ENCODE data around the gene FOXK2. TPM values are rescaled to one million over a fixed set of nuclear protein-coding genes. Genes with fewer than 3 reads are reported as not detected.

The FOXK2 gene
- 10 to 100 TPM; 15.9 to 70.9 (median 42.7) TPM for total RNA-seq

GRCh38 chr17:82518826-82519810 lies at the start of gene FOXK2:
Gene FOXK2 (plus strand): TSS chr17:82519732. CDS start chr17:82519889, 157 bp downstream.
- Histone ChIP-seq H3K4me1 (peaks cover 0 to 11% of the 10 kb centered on the region in 2 donors), H3K9me3 (no peaks in the 10 kb centered on the region), H3K36me3 (no peaks in the 10 kb centered on the region), H3K27ac (peak within 1 kb of the TSS; percentile 97), H3K4me3 (peak within 1 kb of the TSS; percentile 70 to 100), H3K27me3 (no peaks in the 10 kb centered on the region)
- DNase-seq, result peak; percentile 91 to 94
- intact Hi-C loops (cut with DNase I; ENCODE audit: low total_unique reads), result no loop called here
- TF ChIP-seq CTCF (IDR thresholded peaks at IDR 0.05) (peak in 2 of 4 experiments; percentile 32 to 50), POLR2A (IDR thresholded peaks at IDR 0.05) (peak; percentile 82 to 93)

GRCh38 chr17:82470065-82470464 lies 49.5 kb upstream of the FOXK2 start:
- Histone ChIP-seq H3K4me3 (no peak overlapping the region), H3K27ac (no peak overlapping the region), H3K36me3 (no peaks in the 10 kb centered on the region), H3K27me3 (no peaks in the 10 kb centered on the region), H3K4me1 (no peaks in the 10 kb centered on the region), H3K9me3 (no peaks in the 10 kb centered on the region)
- TF ChIP-seq POLR2A (IDR thresholded peaks at IDR 0.05), result no peak
- TF ChIP-seq CTCF (IDR thresholded peaks at IDR 0.05), result no peak
- intact Hi-C loops (cut with DNase I; ENCODE audit: low total_unique reads), result no loop called here
- DNase-seq, result no peak

GRCh38 chr17:82474223-82475010 lies 45.1 kb upstream of the FOXK2 start:
- TF ChIP-seq POLR2A (IDR thresholded peaks at IDR 0.05), result no peak
- TF ChIP-seq CTCF (IDR thresholded peaks at IDR 0.05), result no peak
- no peak for DNase-seq
- no peak overlapping the region for H3K4me3 ChIP-seq
- H3K36me3 ChIP-seq, result no peaks in the 10 kb centered on the region
- intact Hi-C loops (cut with DNase I; ENCODE audit: low total_unique reads), result no loop called here
- H3K9me3 ChIP-seq, result no peaks in the 10 kb centered on the region
- no peaks in the 10 kb centered on the region for H3K4me1 ChIP-seq
- no peaks in the 10 kb centered on the region for H3K27me3 ChIP-seq
- no peak overlapping the region for H3K27ac ChIP-seq

- Histone ChIP-seq H3K36me3 (no peaks in the 10 kb centered on the region), H3K27ac (no peak overlapping the region), H3K4me1 (no peaks in the 10 kb centered on the region), H3K9me3 (no peaks in the 10 kb centered on the region), H3K27me3 (no peaks in the 10 kb centered on the region), H3K4me3 (no peak overlapping the region)
- no peak for DNase-seq
- TF ChIP-seq POLR2A (IDR thresholded peaks at IDR 0.05) (no peak), CTCF (IDR thresholded peaks at IDR 0.05) (no peak)
- intact Hi-C loops (cut with DNase I; ENCODE audit: low total_unique reads), result no loop called here
These were observed 44.1 kb upstream of the FOXK2 start for GRCh38 chr17:82475458-82475857.

Data from uterus (tissue), 4 donors.